Fibroblast of lung (primary cell): ENCODE measurements around the gene MYD88. TPM values are rescaled to one million over a fixed set of nuclear protein-coding genes. Genes with fewer than 3 reads are reported as not detected.
"Not testable (repeated sequence)": the region's sequence is repeated elsewhere in the genome, so short reads cannot be mapped to it uniquely, and the experiment has no call there.

Experiments
- DNase-seq, 2 donors: peaks; one replicate each; pipeline versions ENCODE4 v3.0.0 to v3.0.0-alpha.2; 2010; ENCODE audit warnings: low read depth in 2 of 2
- H2AFZ ChIP-seq: 2 replicates; pipeline ENCODE4 v1.5.1; 2012; ENCODE audit warnings: low read length, control low read depth, inconsistent platforms
- H3K27ac ChIP-seq: 2 replicates; pipeline ENCODE4 v1.5.1; 2011; ENCODE audit warnings: low read length, control low read depth; ENCODE audit not compliant: insufficient read depth
- H3K27me3 ChIP-seq: 2 replicates; pipeline ENCODE4 v1.5.1; 2011; ENCODE audit warnings: mild to moderate bottlenecking, low read length; ENCODE audit not compliant: control insufficient read depth, insufficient read depth
- H3K36me3 ChIP-seq: 2 replicates; pipeline ENCODE4 v1.5.1; 2011; ENCODE audit warnings: low read length; ENCODE audit not compliant: control insufficient read depth, insufficient read depth
- H3K4me1 ChIP-seq: 2 replicates; pipeline ENCODE4 v1.5.1; 2011; ENCODE audit warnings: low read length; ENCODE audit not compliant: control insufficient read depth, insufficient read depth; ENCODE audit errors: extremely low read depth
- H3K4me2 ChIP-seq: 2 replicates; pipeline ENCODE4 v1.5.1; 2011; ENCODE audit warnings: low read length, control low read depth; ENCODE audit not compliant: insufficient read depth; ENCODE audit errors: extremely low read depth
- H3K4me3 ChIP-seq, 4 experiments: fragments of 200-600 bp in 1 of 4; sonication (generic) in 1 of 4; replicated peaks in 1 of 4; 2 replicates each; pipeline ENCODE4 v1.5.1; 2011 to 2016; ENCODE audit warnings: low read length in 4 of 4, low read depth in 3 of 4, mild to moderate bottlenecking in 3 of 4, control low read depth in 2 of 4, inconsistent platforms in 1 of 4, mixed read lengths in 1 of 4; ENCODE audit not compliant: insufficient read depth in 1 of 4; ENCODE audit errors: control extremely low read depth in 1 of 4
- H3K79me2 ChIP-seq: 2 replicates; pipeline ENCODE4 v1.5.1; 2012; ENCODE audit warnings: mild to moderate bottlenecking, low read length, inconsistent platforms; ENCODE audit not compliant: control insufficient read depth, insufficient read depth
- H3K9ac ChIP-seq: 2 replicates; pipeline ENCODE4 v1.5.1; 2011; ENCODE audit warnings: mild to moderate bottlenecking, low read length, control low read depth; ENCODE audit not compliant: insufficient read depth
- H3K9me3 ChIP-seq: 2 replicates; pipeline ENCODE4 v1.5.1; 2012; ENCODE audit warnings: low read depth, low read length; ENCODE audit not compliant: control insufficient read depth, insufficient read depth
- H4K20me1 ChIP-seq: 2 replicates; pipeline ENCODE4 v1.5.1; 2011; ENCODE audit warnings: low read length; ENCODE audit not compliant: control insufficient read depth, insufficient read depth; ENCODE audit errors: extremely low read depth
- CTCF ChIP-seq, 2 donors: IDR thresholded peaks in 1 of 2; conservative IDR thresholded peaks in 1 of 2; 1 replicate in 1 of 2; 2 replicates in 1 of 2; pipeline ENCODE4 v1.5.1; 2011 to 2012; ENCODE audit warnings: low read length in 2 of 2, control low read depth in 1 of 2, inconsistent platforms in 1 of 2, low read depth in 1 of 2, mild to moderate bottlenecking in 1 of 2
- EZH2 ChIP-seq: IDR thresholded peaks from 2 replicates; pipeline ENCODE4 v1.5.1; 2012; ENCODE audit warnings: low read length, control low read depth, mild to moderate bottlenecking; ENCODE audit errors: missing control alignments
- polyA plus RNA-seq, 2 donors: library from polyadenylated mRNA; depleted of rRNA in 1 of 2; stranded (reverse) in 1 of 2; unstranded in 1 of 2; fragments of >200 nt; gene quantifications; 2 replicates each; pipeline ENCODE4 v1.2.1, GENCODE V29; 2011 to 2012; ENCODE audit warnings: missing spikeins in 1 of 2
- total RNA-seq: library from RNA; depleted of rRNA; stranded (reverse); fragments of >200 nt; gene quantifications from 2 replicates; pipeline ENCODE4 v1.2.1, GENCODE V29; 2014

The MYD88 gene
- total and polyA plus RNA-seq, 2 donors (not counting 1 experiment from before 2014, with no cell fraction given), result 12.1 to 22.1 TPM

- H3K27ac ChIP-seq, result peak overlapping the region; percentile 75
- peak overlapping the region; percentile 75 for H3K4me2 ChIP-seq
- H3K27me3 ChIP-seq, H2AFZ ChIP-seq, DNase-seq, H3K9ac ChIP-seq, H3K36me3 ChIP-seq, H3K9me3 ChIP-seq, H4K20me1 ChIP-seq: not testable (repeated sequence)
- H3K4me1 ChIP-seq, result peaks cover 12% of the 10 kb centered on the region
- peak overlapping the region; percentile 77 to 87 (median 80) for H3K4me3 ChIP-seq
- H3K79me2 ChIP-seq, result peaks cover 18% of the 10 kb centered on the region
Measured at GRCh38 chr3:38135621-38136277, 2.7 kb upstream of the MYD88 start.

- no peaks in the 10 kb centered on the region for H4K20me1 ChIP-seq
- peak overlapping the region; percentile 75 for H3K4me2 ChIP-seq
- peaks cover 12% of the 10 kb centered on the region for H3K4me1 ChIP-seq
- H3K27ac ChIP-seq, result peak overlapping the region; percentile 75
- peaks cover 6% of the 10 kb centered on the region for H3K36me3 ChIP-seq
- DNase-seq, result peak; percentile 32 to 46
- no peak for TF ChIP-seq CTCF (conservative IDR thresholded peaks at IDR 0.05 in 1 of 2, IDR thresholded peaks at IDR 0.05 in 1 of 2; ENCODE audit: low read depth in 1 of 2, low read length in 2 of 2)
- TF ChIP-seq EZH2, result no peak
- peak overlapping the region; percentile 94 for H2AFZ ChIP-seq
- H3K9me3 ChIP-seq, result no peaks in the 10 kb centered on the region
- H3K79me2 ChIP-seq, result peaks cover 18% of the 10 kb centered on the region
- no peaks in the 10 kb centered on the region for H3K27me3 ChIP-seq
- H3K4me3 ChIP-seq, result peak overlapping the region; percentile 77 to 87 (median 80)
- peak overlapping the region; percentile 84 for H3K9ac ChIP-seq
Measured at GRCh38 chr3:38136393-38136776, 2.1 kb upstream of the MYD88 start.

GRCh38 chr3:38136777-38137614 is 1.5 kb upstream of the MYD88 start, which contains the start of gene ACAA1:
ACAA1 (minus strand) TSS chr3:38137127; CDS start chr3:38137035, 92 bp downstream.
- Histone ChIP-seq H4K20me1 (no peaks in the 10 kb centered on the region), H3K9ac (peak within 1 kb of the TSS; percentile 84), H3K9me3 (no peaks in the 10 kb centered on the region), H3K27ac (peak within 1 kb of the TSS; percentile 75), H3K4me1 (peaks cover 12% of the 10 kb centered on the region), H3K27me3 (no peaks in the 10 kb centered on the region), H3K79me2 (peaks cover 18% of the 10 kb centered on the region), H2AFZ (peak within 1 kb of the TSS; percentile 94), H3K36me3 (peaks cover 7% of the 10 kb centered on the region), H3K4me2 (peak within 1 kb of the TSS; percentile 94), H3K4me3 (peak within 1 kb of the TSS; percentile 77 to 87 (median 80))
- peak; percentile 98 to 99 for DNase-seq
- TF ChIP-seq EZH2 (no peak), CTCF (conservative IDR thresholded peaks at IDR 0.05 in 1 of 2, IDR thresholded peaks at IDR 0.05 in 1 of 2; ENCODE audit: low read depth in 1 of 2, low read length in 2 of 2) (peak in 1 of 2 donors; percentile 4)
